H9 (cell line): Measurements from ENCODE around the gene MSL3B.

ENCODE experiments used
- DNase-seq: peaks from one replicate; pipeline ENCODE4 v3.0.0-alpha.2; 2017
- H2AFZ ChIP-seq: one replicate; pipeline ENCODE4 v1.6.1; 2013; ENCODE audit warnings: mild to moderate bottlenecking, low read length, control low read depth, moderate library complexity
- H2AK5ac ChIP-seq: 2 replicates; pipeline ENCODE4 v1.6.1; 2013; ENCODE audit warnings: low read length, control low read depth, mixed read lengths; ENCODE audit not compliant: insufficient read length
- H2BK120ac ChIP-seq: one replicate; pipeline ENCODE4 v1.6.1; 2013; ENCODE audit warnings: low read depth, mild to moderate bottlenecking, low read length, control low read depth, inconsistent platforms; ENCODE audit not compliant: poor library complexity, severe bottlenecking
- H2BK12ac ChIP-seq: 2 replicates; pipeline ENCODE4 v1.6.1; 2013; ENCODE audit warnings: low read length, control low read depth, mixed read lengths, low read depth; ENCODE audit not compliant: insufficient read length
- H2BK15ac ChIP-seq: 2 replicates; pipeline ENCODE4 v1.6.1; 2013; ENCODE audit warnings: low read depth, low read length, control low read depth
- H2BK20ac ChIP-seq: one replicate; pipeline ENCODE4 v1.6.1; 2013; ENCODE audit warnings: low read depth, mild to moderate bottlenecking, low read length, control low read depth, inconsistent platforms; ENCODE audit not compliant: poor library complexity, severe bottlenecking
- H2BK5ac ChIP-seq: 2 replicates; pipeline ENCODE4 v1.6.1; 2013; ENCODE audit warnings: low read length, control low read depth, mixed read lengths; ENCODE audit not compliant: insufficient read length
- H3K14ac ChIP-seq: 2 replicates; pipeline ENCODE4 v1.6.1; 2013; ENCODE audit warnings: low read length, control low read depth; ENCODE audit not compliant: insufficient read depth
- H3K18ac ChIP-seq: 2 replicates; pipeline ENCODE4 v1.6.1; 2013; ENCODE audit warnings: low read depth, mild to moderate bottlenecking, mixed read lengths, low read length, control low read depth; ENCODE audit not compliant: insufficient read length
- H3K23ac ChIP-seq: 2 replicates; pipeline ENCODE4 v1.6.1; 2013; ENCODE audit warnings: low read length, control low read depth, mixed read lengths, low read depth; ENCODE audit not compliant: insufficient read length
- H3K23me2 ChIP-seq: 2 replicates; pipeline ENCODE4 v1.6.1; 2013; ENCODE audit warnings: low read depth, mild to moderate bottlenecking, mixed read lengths, low read length, control low read depth; ENCODE audit not compliant: insufficient read length, poor library complexity, severe bottlenecking
- H3K27ac ChIP-seq: 2 replicates; pipeline ENCODE4 v1.5.1; 2013; ENCODE audit warnings: low read length, control low read depth, mixed read lengths, low read depth; ENCODE audit not compliant: insufficient read length
- H3K27me3 ChIP-seq: 2 replicates; pipeline ENCODE4 v1.6.1; 2013; ENCODE audit warnings: low read length, control low read depth, inconsistent platforms; ENCODE audit not compliant: insufficient read depth
- H3K4ac ChIP-seq: 2 replicates; pipeline ENCODE4 v1.6.1; 2013; ENCODE audit warnings: low read depth, mild to moderate bottlenecking, control low read depth, inconsistent platforms, low read length, moderate library complexity
- H3K4me1 ChIP-seq: 2 replicates; pipeline ENCODE4 v1.6.1; 2013; ENCODE audit warnings: low read length, control low read depth, inconsistent platforms; ENCODE audit not compliant: insufficient read depth
- H3K4me2 ChIP-seq: 2 replicates; pipeline ENCODE4 v1.6.1; 2013; ENCODE audit warnings: low read length, control low read depth, mixed read lengths; ENCODE audit not compliant: insufficient read length, insufficient read depth
- H3K56ac ChIP-seq: 2 replicates; pipeline ENCODE4 v1.6.1; 2013; ENCODE audit warnings: low read depth, mild to moderate bottlenecking, mixed read lengths, low read length, control low read depth; ENCODE audit not compliant: insufficient read length
- H3K79me1 ChIP-seq: 2 replicates; pipeline ENCODE4 v1.6.1; 2013; ENCODE audit warnings: low read depth, mild to moderate bottlenecking, moderate library complexity, low read length, control low read depth, inconsistent platforms; ENCODE audit not compliant: insufficient read depth, poor library complexity, severe bottlenecking
- H3K79me2 ChIP-seq: 2 replicates; pipeline ENCODE4 v1.6.1; 2013; ENCODE audit warnings: low read length, control low read depth, inconsistent platforms; ENCODE audit not compliant: insufficient read depth
- H3K9ac ChIP-seq: 2 replicates; pipeline ENCODE4 v1.6.1; 2013; ENCODE audit warnings: low read length, control low read depth, mixed read lengths; ENCODE audit not compliant: insufficient read length; ENCODE audit errors: extremely low read depth
- H3K9me3 ChIP-seq: one replicate; pipeline ENCODE4 v1.6.1; 2013; ENCODE audit warnings: low read depth, low read length, inconsistent platforms; ENCODE audit not compliant: control insufficient read depth
- H3T11ph ChIP-seq: one replicate; pipeline ENCODE4 v1.6.1; 2013; ENCODE audit warnings: mild to moderate bottlenecking, low read length, control low read depth, inconsistent platforms
- H4K20me1 ChIP-seq: one replicate; pipeline ENCODE4 v1.6.1; 2013; ENCODE audit not compliant: control insufficient read depth, insufficient read length, insufficient read depth
- H4K5ac ChIP-seq: 2 replicates; pipeline ENCODE4 v1.6.1; 2013; ENCODE audit warnings: low read depth, mild to moderate bottlenecking, mixed read lengths, low read length, control low read depth; ENCODE audit not compliant: insufficient read length
- H4K8ac ChIP-seq: replicated peaks from 2 replicates; pipeline ENCODE4 v1.6.1; 2013; ENCODE audit warnings: low read length, control low read depth, mixed read lengths, low read depth; ENCODE audit not compliant: insufficient read length
- H4K91ac ChIP-seq: 2 replicates; pipeline ENCODE4 v1.6.1; 2013; ENCODE audit warnings: low read depth, mild to moderate bottlenecking, moderate library complexity, mixed read lengths, low read length, control low read depth; ENCODE audit not compliant: insufficient read length
- H3K27ac Mint-ChIP-seq, 3 experiments: 2 replicates in 2 of 3; 3 replicates in 1 of 3; pipeline ENCODE4 v1.8.0; 2020 to 2021; ENCODE audit warnings: mixed read lengths in 3 of 3, mild to moderate bottlenecking in 1 of 3, moderate library complexity in 1 of 3
- H3K27me3 Mint-ChIP-seq: 2 replicates; pipeline ENCODE4 v1.8.0; 2021; ENCODE audit warnings: low read depth, mild to moderate bottlenecking, moderate library complexity, mixed read lengths
- H3K36me3 Mint-ChIP-seq, 3 experiments: 2 replicates in 2 of 3; 3 replicates in 1 of 3; pipeline ENCODE4 v1.8.0; 2020 to 2021; ENCODE audit warnings: low read depth in 3 of 3, mixed read lengths in 3 of 3; ENCODE audit not compliant: insufficient read depth in 1 of 3
- H3K4me1 Mint-ChIP-seq, 2 experiments: 2 replicates each; pipeline ENCODE4 v1.8.0; 2020; ENCODE audit warnings: mixed read lengths in 2 of 2
- H3K4me3 Mint-ChIP-seq, 2 experiments: 2 replicates in 1 of 2; 3 replicates in 1 of 2; pipeline ENCODE4 v1.8.0; 2020 to 2021; ENCODE audit warnings: mild to moderate bottlenecking in 2 of 2, mixed read lengths in 2 of 2, moderate library complexity in 1 of 2
- H3K9me3 Mint-ChIP-seq, 2 experiments: 2 replicates in 1 of 2; 3 replicates in 1 of 2; pipeline ENCODE4 v1.8.0; 2020; ENCODE audit warnings: mild to moderate bottlenecking in 2 of 2, mixed read lengths in 2 of 2, moderate library complexity in 1 of 2
- WGBS: extraction: QIAGEN DNeasy Blood & Tissue Kit; methylation state at CpG from one replicate; pipeline ENCODE4 v1.1.7; 2013; ENCODE audit warnings: missing lambda C conversion rate, low lambda C conversion rate, mixed read lengths; ENCODE audit not compliant: insufficient read length; ENCODE audit errors: extremely low coverage; 5-methylcytosine and 5-hydroxymethylcytosine counted together
- TF ChIP-seq, protein P1 (sequence below): fragments of 200-600 bp; sonication (generic); conservative IDR thresholded peaks from 3 replicates; pipeline ENCODE4 v1.8.0; 2021; ENCODE audit warnings: antibody characterized with exemption, mild to moderate bottlenecking

Gene MSL3B

DNA sequence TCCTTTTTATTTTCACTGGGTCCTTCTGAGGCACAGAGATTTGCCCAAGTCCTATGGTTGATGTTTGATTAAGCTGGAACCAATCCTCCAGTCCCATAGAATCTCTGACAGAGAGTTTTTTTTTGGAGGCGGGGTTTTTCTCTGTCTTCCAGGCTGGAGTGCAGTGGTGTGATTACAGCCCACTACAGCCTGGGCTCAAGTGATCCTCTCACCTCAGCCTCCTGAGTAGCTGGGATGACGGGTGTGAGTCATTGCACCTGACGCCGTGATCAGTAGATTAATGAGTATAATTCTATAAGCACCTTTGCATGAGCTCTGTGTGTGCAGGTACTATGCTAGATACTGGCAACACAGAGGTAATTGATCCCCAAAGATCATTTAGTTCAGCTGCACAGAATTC is 33.7 kb upstream of the MSL3B start:
- no peak overlapping the region for H4K91ac ChIP-seq
- no peak overlapping the region for H3K23ac ChIP-seq
- H3K4me1 ChIP-seq: no peaks in the 10 kb centered on the region
- WGBS: no CpG with 5 or more reads among the region's 4 CpGs
- TF ChIP-seq, protein P1, sequence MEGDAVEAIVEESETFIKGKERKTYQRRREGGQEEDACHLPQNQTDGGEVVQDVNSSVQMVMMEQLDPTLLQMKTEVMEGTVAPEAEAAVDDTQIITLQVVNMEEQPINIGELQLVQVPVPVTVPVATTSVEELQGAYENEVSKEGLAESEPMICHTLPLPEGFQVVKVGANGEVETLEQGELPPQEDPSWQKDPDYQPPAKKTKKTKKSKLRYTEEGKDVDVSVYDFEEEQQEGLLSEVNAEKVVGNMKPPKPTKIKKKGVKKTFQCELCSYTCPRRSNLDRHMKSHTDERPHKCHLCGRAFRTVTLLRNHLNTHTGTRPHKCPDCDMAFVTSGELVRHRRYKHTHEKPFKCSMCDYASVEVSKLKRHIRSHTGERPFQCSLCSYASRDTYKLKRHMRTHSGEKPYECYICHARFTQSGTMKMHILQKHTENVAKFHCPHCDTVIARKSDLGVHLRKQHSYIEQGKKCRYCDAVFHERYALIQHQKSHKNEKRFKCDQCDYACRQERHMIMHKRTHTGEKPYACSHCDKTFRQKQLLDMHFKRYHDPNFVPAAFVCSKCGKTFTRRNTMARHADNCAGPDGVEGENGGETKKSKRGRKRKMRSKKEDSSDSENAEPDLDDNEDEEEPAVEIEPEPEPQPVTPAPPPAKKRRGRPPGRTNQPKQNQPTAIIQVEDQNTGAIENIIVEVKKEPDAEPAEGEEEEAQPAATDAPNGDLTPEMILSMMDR: no peak
- H2AK5ac ChIP-seq: no peak overlapping the region
- no peaks in the 10 kb centered on the region for H3K9me3 ChIP-seq
- H3K14ac ChIP-seq: no peak overlapping the region
- no peak overlapping the region for H3K4me3 Mint-ChIP-seq
- no peak overlapping the region for H2BK5ac ChIP-seq
- no peaks in the 10 kb centered on the region for H3K4me1 Mint-ChIP-seq
- H3K9me3 Mint-ChIP-seq: peaks cover 3 to 6% of the 10 kb centered on the region in 2 experiments; a peak in 1 of 5 replicates
- H4K8ac ChIP-seq: no peak overlapping the region
- H4K20me1 ChIP-seq: peaks cover 3% of the 10 kb centered on the region
- H3K27me3 ChIP-seq: no peaks in the 10 kb centered on the region
- no peak overlapping the region for H2BK12ac ChIP-seq
- no peaks in the 10 kb centered on the region for H3K23me2 ChIP-seq
- H3K79me2 ChIP-seq: no peaks in the 10 kb centered on the region
- H2AFZ ChIP-seq: no peak overlapping the region
- no peak overlapping the region for H3K27ac ChIP-seq
- H2BK15ac ChIP-seq: no peak overlapping the region
- no peak overlapping the region for H3K27ac Mint-ChIP-seq
- H3K4me2 ChIP-seq: no peak overlapping the region
- H4K5ac ChIP-seq: no peak overlapping the region
- peaks cover 42% of the 10 kb centered on the region for H3K27me3 Mint-ChIP-seq
- no peak overlapping the region for H3K9ac ChIP-seq
- no peak overlapping the region for H3K56ac ChIP-seq
- no peak overlapping the region for H3K18ac ChIP-seq
- no peaks in the 10 kb centered on the region for H3K79me1 ChIP-seq
- no peak overlapping the region for H2BK120ac ChIP-seq
- H3T11ph ChIP-seq: no peak overlapping the region
- no peak overlapping the region for H3K4ac ChIP-seq
- no peak for DNase-seq
- H2BK20ac ChIP-seq: no peak overlapping the region
- no peaks in the 10 kb centered on the region; a peak in 1 of 7 replicates for H3K36me3 Mint-ChIP-seq
